ENCODE results near the gene PGAP2. TPM values are rescaled to one million over a fixed set of nuclear protein-coding genes. Genes with fewer than 3 reads are reported as not detected.

PGAP2 gene
- total RNA-seq, 2 donors from 2014 or later, result 26.6 to 33.5 TPM

- Histone ChIP-seq H3K36me3 (no peaks in the 10 kb centered on the region), H3K27ac (peak overlapping the region in 1 of 2 donors; percentile 44), H3K4me3 (no peak overlapping the region), H3K4me1 (replicated peaks) (no peaks in the 10 kb centered on the region), H3K9me3 (no peaks in the 10 kb centered on the region), H3K27me3 (replicated peaks; ENCODE audit: insufficient read depth) (no peaks in the 10 kb centered on the region)
- WGBS, result 46% methylated on average over 4 of the region's 4 CpGs
- TF ChIP-seq POLR2A (IDR thresholded peaks at IDR 0.05) (no peak), POLR2AphosphoS5 (IDR thresholded peaks at IDR 0.05) (peak; percentile 56)
- intact Hi-C loops (cut with DNase I), result no loop called here
- no peak for DNase-seq (ENCODE audit: low spot score)
These were observed 7.5 kb downstream of the PGAP2 start for GRCh38 chr11:3815845-3816244.

GRCh38 chr11:3816673-3817072, 8.3 kb downstream of the PGAP2 start:
- 72% methylated on average over 2 of the region's 2 CpGs for WGBS

DNA sequence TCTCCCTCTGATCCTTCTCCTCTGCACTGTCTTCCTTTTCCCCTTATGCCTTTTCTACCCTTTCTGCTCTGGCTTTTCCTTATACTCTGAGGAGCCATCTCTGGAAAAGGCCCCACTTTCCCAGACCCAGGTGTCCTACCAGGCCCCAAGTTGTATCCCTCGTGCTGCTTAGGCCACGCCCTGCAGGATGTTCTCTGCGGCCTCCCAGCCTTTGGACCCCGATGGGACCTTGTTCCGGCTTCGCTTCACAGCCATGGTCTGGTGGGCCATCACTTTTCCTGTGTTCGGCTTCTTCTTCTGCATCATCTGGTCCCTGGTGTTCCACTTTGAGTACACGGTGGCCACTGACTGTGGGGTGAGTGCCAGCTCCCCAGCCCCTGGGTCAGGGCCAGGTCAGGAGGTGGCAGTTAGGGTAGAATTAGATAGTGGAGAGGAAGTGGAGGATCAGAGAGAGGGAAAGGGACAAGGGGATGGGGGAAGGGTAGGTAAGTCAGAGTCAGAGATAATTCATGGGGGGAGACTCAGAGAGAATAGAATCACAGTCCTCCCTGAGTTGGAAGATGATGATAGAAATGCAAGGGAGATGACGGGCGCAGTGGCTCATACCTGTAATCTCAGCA, 8.9 kb downstream of the PGAP2 start:
- no peaks in the 10 kb centered on the region for H3K36me3 ChIP-seq
- H3K27ac ChIP-seq, result no peak overlapping the region
- no peak for DNase-seq (ENCODE audit: low spot score)
- intact Hi-C loops (cut with DNase I), result no loop called here
- H3K27me3 ChIP-seq (replicated peaks; ENCODE audit: insufficient read depth), result no peaks in the 10 kb centered on the region
- H3K9me3 ChIP-seq, result no peaks in the 10 kb centered on the region
- TF ChIP-seq POLR2AphosphoS5 (IDR thresholded peaks at IDR 0.05), result no peak
- TF ChIP-seq, protein P1, sequence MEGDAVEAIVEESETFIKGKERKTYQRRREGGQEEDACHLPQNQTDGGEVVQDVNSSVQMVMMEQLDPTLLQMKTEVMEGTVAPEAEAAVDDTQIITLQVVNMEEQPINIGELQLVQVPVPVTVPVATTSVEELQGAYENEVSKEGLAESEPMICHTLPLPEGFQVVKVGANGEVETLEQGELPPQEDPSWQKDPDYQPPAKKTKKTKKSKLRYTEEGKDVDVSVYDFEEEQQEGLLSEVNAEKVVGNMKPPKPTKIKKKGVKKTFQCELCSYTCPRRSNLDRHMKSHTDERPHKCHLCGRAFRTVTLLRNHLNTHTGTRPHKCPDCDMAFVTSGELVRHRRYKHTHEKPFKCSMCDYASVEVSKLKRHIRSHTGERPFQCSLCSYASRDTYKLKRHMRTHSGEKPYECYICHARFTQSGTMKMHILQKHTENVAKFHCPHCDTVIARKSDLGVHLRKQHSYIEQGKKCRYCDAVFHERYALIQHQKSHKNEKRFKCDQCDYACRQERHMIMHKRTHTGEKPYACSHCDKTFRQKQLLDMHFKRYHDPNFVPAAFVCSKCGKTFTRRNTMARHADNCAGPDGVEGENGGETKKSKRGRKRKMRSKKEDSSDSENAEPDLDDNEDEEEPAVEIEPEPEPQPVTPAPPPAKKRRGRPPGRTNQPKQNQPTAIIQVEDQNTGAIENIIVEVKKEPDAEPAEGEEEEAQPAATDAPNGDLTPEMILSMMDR (IDR thresholded peaks at IDR 0.05), result no peak
- no peak for TF ChIP-seq POLR2A (IDR thresholded peaks at IDR 0.05)
- 88% methylated on average over 10 of the region's 10 CpGs for WGBS
- H3K4me3 ChIP-seq, result no peak overlapping the region
- H3K4me1 ChIP-seq (replicated peaks), result no peaks in the 10 kb centered on the region

More at GRCh38 chr11:3816673-3817072, 8.3 kb downstream of the PGAP2 start:
- intact Hi-C loops (cut with DNase I), result no loop called here
- H3K27ac ChIP-seq, result no peak overlapping the region
- H3K36me3 ChIP-seq, result no peaks in the 10 kb centered on the region
- no peaks in the 10 kb centered on the region for H3K27me3 ChIP-seq (replicated peaks; ENCODE audit: insufficient read depth)
- TF ChIP-seq, protein P1 (IDR thresholded peaks at IDR 0.05), result no peak
- no peak for TF ChIP-seq POLR2A (IDR thresholded peaks at IDR 0.05)
- no peak for TF ChIP-seq POLR2AphosphoS5 (IDR thresholded peaks at IDR 0.05)
- DNase-seq (ENCODE audit: low spot score), result no peak
- H3K9me3 ChIP-seq, result no peaks in the 10 kb centered on the region
- no peak overlapping the region for H3K4me3 ChIP-seq
- H3K4me1 ChIP-seq (replicated peaks), result no peaks in the 10 kb centered on the region

GRCh38 chr11:3820971-3821370, 12.6 kb downstream of the PGAP2 start:
- no peaks in the 10 kb centered on the region for H3K36me3 ChIP-seq
- WGBS, result 98% methylated on average over 2 of the region's 2 CpGs
- intact Hi-C loops (cut with DNase I), result no loop called here

GRCh38 chr11:3822312-3822711, 14.0 kb downstream of the PGAP2 start:
- DNase-seq (ENCODE audit: low spot score), result no peak
- H3K9me3 ChIP-seq, result no peaks in the 10 kb centered on the region
- WGBS, result 97% methylated on average over 7 of the region's 7 CpGs
- intact Hi-C loops (cut with DNase I), result no loop called here
- TF ChIP-seq, protein P1 (IDR thresholded peaks at IDR 0.05), result no peak
- TF ChIP-seq POLR2A (IDR thresholded peaks at IDR 0.05) (no peak), POLR2AphosphoS5 (IDR thresholded peaks at IDR 0.05) (no peak)
- no peaks in the 10 kb centered on the region for H3K4me1 ChIP-seq (replicated peaks)
- H3K27me3 ChIP-seq (replicated peaks; ENCODE audit: insufficient read depth), result no peaks in the 10 kb centered on the region
- no peak overlapping the region for H3K27ac ChIP-seq
- no peak overlapping the region for H3K4me3 ChIP-seq
- H3K36me3 ChIP-seq, result peaks cover 0 to 6% of the 10 kb centered on the region in 2 donors

More at GRCh38 chr11:3820971-3821370, 12.6 kb downstream of the PGAP2 start:
- H3K4me3 ChIP-seq, result no peak overlapping the region
- H3K4me1 ChIP-seq (replicated peaks), result no peaks in the 10 kb centered on the region
- no peak overlapping the region for H3K27ac ChIP-seq
- no peaks in the 10 kb centered on the region for H3K9me3 ChIP-seq
- no peak for DNase-seq (ENCODE audit: low spot score)
- TF ChIP-seq, protein P1 (IDR thresholded peaks at IDR 0.05), result no peak
- TF ChIP-seq POLR2A (IDR thresholded peaks at IDR 0.05), result no peak
- H3K27me3 ChIP-seq (replicated peaks; ENCODE audit: insufficient read depth), result no peaks in the 10 kb centered on the region
